SHP77 treated with DMSO at 0.1 percent for 48 hours (cell line): Measurements from ENCODE around the gene EDRF1.
"Not testable (repeated sequence)": the region's sequence is repeated elsewhere in the genome, so short reads cannot be mapped to it uniquely, and the experiment has no call there.

Experiments used
- DNase-seq: peaks from one replicate; lab custom pipeline; 2025; lab: John Stamatoyannopoulos, UW

The EDRF1 gene

GRCh38 chr10:125719173-125720001 is at the start of gene EDRF1:
Gene EDRF1 (plus strand): TSS chr10:125719709. CDS start chr10:125719808, 99 bp downstream.
- DNase-seq = peak; percentile 93

- no peak for DNase-seq
Measured at GRCh38 chr10:125672884-125673283, 46.6 kb upstream of the EDRF1 start.

- DNase-seq = no peak
Measured at GRCh38 chr10:125679436-125679835, 40.1 kb upstream of the EDRF1 start.

- DNase-seq = no peak
Measured at GRCh38 chr10:125683063-125683462, 36.4 kb upstream of the EDRF1 start, which contains the start of gene TEX36. Gene TEX36 (minus strand): TSS chr10:125683163. CDS start chr10:125682989, 174 bp downstream.

GRCh38 chr10:125683821-125684220 is 35.7 kb upstream of the EDRF1 start:
- no peak for DNase-seq

GRCh38 chr10:125684581-125684980 is 34.9 kb upstream of the EDRF1 start:
- DNase-seq = no peak

GRCh38 chr10:125687507-125688185 is 31.9 kb upstream of the EDRF1 start:
- no peak for DNase-seq

GRCh38 chr10:125689955-125690569 is 29.4 kb upstream of the EDRF1 start:
- no peak for DNase-seq

GRCh38 chr10:125691160-125691981 is 28.1 kb upstream of the EDRF1 start:
- no peak for DNase-seq

- DNase-seq = no peak
Measured at GRCh38 chr10:125692196-125692595, 27.3 kb upstream of the EDRF1 start.

- DNase-seq = no peak
Measured at GRCh38 chr10:125692601-125693523, 26.6 kb upstream of the EDRF1 start.

- DNase-seq = no peak
Measured at GRCh38 chr10:125693524-125693847, 26.0 kb upstream of the EDRF1 start.

GRCh38 chr10:125694883-125695282 is 24.6 kb upstream of the EDRF1 start:
- DNase-seq = no peak

- DNase-seq = not testable (repeated sequence)
Measured at GRCh38 chr10:125696884-125697283, 22.6 kb upstream of the EDRF1 start.

GRCh38 chr10:125698481-125698998 is 21.0 kb upstream of the EDRF1 start:
- DNase-seq = no peak

- no peak for DNase-seq
Measured at GRCh38 chr10:125699562-125700143, 19.9 kb upstream of the EDRF1 start.

- no peak for DNase-seq
Measured at GRCh38 chr10:125700355-125700911, 19.1 kb upstream of the EDRF1 start.

- no peak for DNase-seq
Measured at GRCh38 chr10:125707541-125708468, 11.7 kb upstream of the EDRF1 start.

- no peak for DNase-seq
Measured at GRCh38 chr10:125708971-125709503, 10.5 kb upstream of the EDRF1 start.
